AG20443 (cell line): ENCODE measurements around the gene FOXN3.

Experiments
- DNase-seq: peaks from one replicate; pipeline ENCODE4 v3.0.0; 2012; ENCODE audit warnings: low spot score, mixed read lengths

FOXN3 gene

GRCh38 chr14:89190765-89191513 is 226.1 kb downstream of the FOXN3 start:
- DNase-seq, result no peak

- DNase-seq, result no peak
Observed at GRCh38 chr14:89188492-89188891, 228.5 kb downstream of the FOXN3 start.

- DNase-seq, result no peak
Observed at GRCh38 chr14:89187501-89187900, 229.5 kb downstream of the FOXN3 start.

- no peak for DNase-seq
Observed at GRCh38 chr14:89186856-89187376, 230.1 kb downstream of the FOXN3 start.

- DNase-seq, result peak; percentile 50
Observed at GRCh38 chr14:89185919-89186855, 230.8 kb downstream of the FOXN3 start.

- no peak for DNase-seq
Observed at GRCh38 chr14:89184952-89185351, 232.1 kb downstream of the FOXN3 start.

GRCh38 chr14:89182326-89182725 is 234.7 kb downstream of the FOXN3 start:
- DNase-seq, result no peak

GRCh38 chr14:89180546-89180945 is 236.5 kb downstream of the FOXN3 start:
- no peak for DNase-seq

- no peak for DNase-seq
Observed at GRCh38 chr14:89179891-89180404, 237.1 kb downstream of the FOXN3 start.

GRCh38 chr14:89178800-89179535 is 238.1 kb downstream of the FOXN3 start:
- DNase-seq, result no peak

GRCh38 chr14:89178376-89178775 is 238.7 kb downstream of the FOXN3 start:
- DNase-seq, result no peak

- DNase-seq, result no peak
Observed at GRCh38 chr14:89175881-89176799, 240.9 kb downstream of the FOXN3 start.

- DNase-seq, result no peak
Observed at GRCh38 chr14:89171628-89172027, 245.4 kb downstream of the FOXN3 start.

- no peak for DNase-seq
Observed at GRCh38 chr14:89171168-89171567, 245.9 kb downstream of the FOXN3 start.

- DNase-seq, result no peak
Observed at GRCh38 chr14:89167705-89168104, 249.3 kb downstream of the FOXN3 start.

- no peak for DNase-seq
Observed at GRCh38 chr14:89166633-89167032, 250.4 kb downstream of the FOXN3 start.

- peak; percentile 31 for DNase-seq
Observed at GRCh38 chr14:89165189-89166181, 251.5 kb downstream of the FOXN3 start.

GRCh38 chr14:89164168-89165073 is 252.6 kb downstream of the FOXN3 start:
- DNase-seq, result no peak
